HG03108 (cell line): ENCODE data around the gene RPS24.
A peak's percentile ranks its signal among the peaks of the same experiment; 100 is the strongest.

Source experiments
- ATAC-seq: cut with Tn5 transposase; IDR thresholded peaks from one replicate; pipeline ENCODE4 v1.9.1; 2021; ENCODE audit warnings: moderate library complexity; ENCODE audit not compliant: unreplicated experiment

The RPS24 gene

DNA sequence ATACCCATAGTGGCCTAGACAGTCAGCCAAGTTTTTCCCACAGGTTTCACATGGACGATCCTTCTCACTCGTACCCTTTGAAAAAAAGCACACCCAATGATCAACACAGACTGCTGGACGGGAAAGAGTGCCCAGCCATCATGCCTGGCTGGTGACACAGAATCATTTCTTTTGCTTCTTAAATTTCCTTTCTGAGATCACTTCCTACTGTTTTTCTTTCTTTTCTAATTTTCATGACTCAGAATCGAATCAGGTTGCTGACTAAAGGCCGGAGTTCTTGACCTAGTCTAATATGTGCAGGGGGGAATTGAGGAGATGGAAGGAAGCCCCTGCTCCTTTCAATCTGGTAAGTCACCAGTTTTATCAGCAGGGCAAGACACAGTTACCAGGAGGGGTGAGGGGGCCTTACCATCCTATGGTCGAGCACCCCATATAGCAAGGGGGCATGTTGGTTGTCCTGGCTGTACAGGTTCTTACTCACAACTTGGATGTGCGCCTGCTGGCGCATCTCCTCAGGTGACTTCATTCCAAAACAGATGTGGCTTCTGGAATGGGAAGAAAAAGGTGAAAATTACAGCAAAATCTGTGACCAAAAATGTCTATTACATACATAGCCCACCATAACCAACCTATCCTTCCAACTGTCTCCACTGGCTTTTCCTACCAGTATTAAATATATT, 7.8 kb upstream of the RPS24 start:
- ATAC-seq, result no peak

DNA sequence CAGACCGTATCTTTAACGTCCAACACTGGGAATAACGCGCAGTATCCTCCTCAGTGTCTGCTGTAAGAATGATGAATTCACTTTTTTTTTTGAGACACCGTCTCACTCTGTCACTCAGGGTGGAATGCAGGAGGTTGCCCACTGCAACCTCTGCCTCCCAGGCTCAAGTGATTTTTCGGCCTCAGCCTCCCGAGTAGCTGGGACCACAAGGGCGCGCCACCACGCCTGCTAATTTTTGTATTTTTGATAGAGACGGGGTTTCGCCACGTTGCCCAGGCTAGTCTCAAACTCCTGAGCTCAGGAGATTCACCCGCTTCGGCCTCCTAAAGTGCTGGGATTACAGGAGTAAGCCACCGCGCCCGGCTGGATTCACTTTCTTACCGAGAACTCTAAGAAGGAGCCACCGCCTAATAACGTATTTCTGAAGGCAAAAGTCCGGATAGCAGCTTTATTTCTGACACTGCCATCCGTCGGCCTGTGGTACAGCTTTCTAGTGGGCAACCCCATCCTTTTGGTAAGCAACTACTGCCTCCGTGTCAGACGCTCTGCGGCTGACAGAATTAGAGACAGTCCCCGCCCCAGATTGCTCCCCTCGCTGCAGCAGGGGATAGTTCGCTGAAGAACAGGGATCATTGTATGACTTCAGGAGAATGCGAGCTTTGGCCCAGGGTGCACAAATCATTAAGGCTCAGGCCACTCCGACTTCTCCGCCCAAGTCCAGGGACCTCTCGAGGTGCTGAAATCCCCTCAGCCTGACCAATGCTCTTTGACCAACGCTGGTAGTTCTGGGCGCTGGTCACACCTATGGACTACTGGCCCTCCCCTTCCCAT, 5.0 kb upstream of the RPS24 start:
- ATAC-seq, result peak; percentile 4

DNA sequence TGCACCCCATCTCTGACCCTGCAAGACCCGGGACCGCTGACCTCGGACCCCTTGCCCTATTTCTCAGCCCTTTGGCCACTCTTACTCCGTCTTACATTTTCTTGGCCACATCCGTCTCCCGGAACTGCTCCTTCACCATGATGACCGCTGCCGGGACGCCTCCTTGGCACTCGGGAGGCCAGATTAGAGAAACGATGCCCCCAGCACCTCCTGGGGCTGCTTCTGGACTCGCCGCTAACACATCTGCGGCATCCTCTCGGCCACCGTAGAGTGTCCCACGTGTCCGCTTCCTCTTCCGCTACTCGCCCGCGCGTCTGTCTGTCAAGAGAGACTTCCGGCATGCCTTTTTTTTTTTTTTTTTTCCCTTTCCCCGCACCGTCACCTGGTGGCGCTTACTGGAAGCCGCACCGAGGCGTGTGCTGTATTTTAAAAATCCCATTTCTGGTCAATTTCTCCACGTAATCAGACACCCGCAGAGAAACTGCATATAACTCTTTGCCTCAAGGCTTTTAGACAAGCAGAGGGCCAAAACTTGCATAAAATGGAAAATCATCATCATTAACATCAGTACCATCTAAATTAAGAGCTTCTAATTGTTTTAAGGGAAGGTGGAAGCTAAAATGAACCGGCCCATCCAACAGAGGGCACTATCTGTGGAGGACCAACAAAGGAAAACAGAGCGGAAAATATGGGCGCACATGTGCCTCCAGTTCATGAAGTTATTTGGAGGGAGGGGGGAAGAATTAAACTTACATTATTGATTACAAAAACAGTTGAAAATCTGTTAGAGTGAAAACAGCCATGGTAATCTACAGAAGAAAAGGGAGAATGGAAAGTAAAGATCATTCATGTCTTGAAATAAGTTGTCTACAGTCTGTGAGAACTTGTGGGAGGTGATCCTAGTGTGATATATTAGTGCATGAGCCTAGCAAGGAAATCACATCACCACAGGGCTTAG, 4.1 kb upstream of the RPS24 start, which contains the start of gene POLR3A:
TSS of gene POLR3A (minus strand) at position 247 of the 958 bp plus-strand sequence. CDS start at position 139, 108 bp downstream.
- ATAC-seq, result peak; percentile 48

DNA sequence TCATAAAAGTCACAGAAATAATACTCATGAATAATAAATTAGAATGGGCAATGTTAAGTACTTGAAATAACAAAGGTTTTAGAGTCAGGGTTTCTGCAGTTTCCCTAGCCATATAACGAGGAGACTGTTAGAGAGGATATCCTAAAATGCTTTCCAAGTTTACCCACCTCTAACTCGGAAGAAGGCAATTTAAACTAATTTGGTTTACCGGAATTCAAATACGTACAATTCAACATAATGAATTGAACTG, 351 bp upstream of the RPS24 start:
- ATAC-seq, result no peak

DNA sequence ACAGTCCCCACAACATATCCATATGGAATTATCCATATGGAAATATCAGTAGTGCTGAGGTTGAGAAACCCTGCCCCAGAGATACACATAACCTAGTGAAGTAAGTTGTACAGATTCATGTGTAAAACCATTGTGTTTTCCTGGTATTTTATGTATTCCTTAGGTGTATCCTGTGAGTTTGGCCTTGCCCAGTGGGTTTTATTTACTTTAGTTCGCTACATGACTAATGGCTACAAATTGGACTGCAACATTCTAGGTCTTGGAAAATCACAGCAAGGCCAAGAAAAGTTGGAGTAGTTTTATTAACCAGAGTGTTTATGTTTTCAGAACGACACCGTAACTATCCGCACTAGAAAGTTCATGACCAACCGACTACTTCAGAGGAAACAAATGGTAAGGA, 1.4 kb downstream of the RPS24 start:
- no peak for ATAC-seq

DNA sequence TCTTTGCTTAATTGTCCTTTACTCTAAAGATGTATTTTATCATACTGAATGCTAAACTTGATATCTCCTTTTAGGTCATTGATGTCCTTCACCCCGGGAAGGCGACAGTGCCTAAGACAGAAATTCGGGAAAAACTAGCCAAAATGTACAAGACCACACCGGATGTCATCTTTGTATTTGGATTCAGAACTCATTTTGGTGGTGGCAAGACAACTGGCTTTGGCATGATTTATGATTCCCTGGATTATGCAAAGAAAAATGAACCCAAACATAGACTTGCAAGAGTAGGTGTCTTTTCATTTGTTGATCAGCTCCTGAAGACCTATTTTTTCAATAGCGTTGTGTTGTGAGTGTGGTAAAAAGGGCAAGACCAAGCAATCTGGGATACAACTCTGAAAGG, 1.8 kb downstream of the RPS24 start:
- ATAC-seq, result no peak

DNA sequence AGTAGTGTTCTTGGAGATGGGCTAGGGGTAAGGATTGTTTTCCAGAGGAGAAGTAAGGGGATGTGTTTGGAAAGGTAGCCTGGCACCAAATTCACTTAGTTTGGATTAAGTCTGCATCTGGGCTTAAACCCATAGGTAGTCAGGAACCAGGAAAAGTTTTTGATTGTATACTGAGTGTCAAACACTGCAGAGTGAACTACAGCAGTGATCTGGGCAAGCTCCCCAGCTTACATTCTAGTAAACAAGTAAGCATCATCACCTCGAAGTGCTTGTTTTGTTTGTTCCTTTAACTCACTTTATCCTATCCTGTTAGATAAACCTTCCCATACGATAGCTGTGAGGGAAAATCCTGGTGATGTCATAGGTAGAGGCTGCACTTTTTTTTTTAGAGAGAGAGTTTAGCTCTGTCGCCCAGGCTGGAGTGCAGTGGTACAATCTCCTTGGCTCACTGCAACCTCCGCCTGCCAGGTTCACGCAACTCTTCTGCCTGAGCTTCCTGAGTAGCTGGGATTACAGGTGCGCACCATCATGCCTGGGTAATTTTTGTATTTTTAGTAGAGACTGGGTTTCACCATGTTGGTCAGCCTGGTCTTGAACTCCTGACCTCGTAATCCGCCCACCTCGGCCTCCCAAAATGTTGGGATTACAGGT, 2.4 kb downstream of the RPS24 start:
- no peak for ATAC-seq

DNA sequence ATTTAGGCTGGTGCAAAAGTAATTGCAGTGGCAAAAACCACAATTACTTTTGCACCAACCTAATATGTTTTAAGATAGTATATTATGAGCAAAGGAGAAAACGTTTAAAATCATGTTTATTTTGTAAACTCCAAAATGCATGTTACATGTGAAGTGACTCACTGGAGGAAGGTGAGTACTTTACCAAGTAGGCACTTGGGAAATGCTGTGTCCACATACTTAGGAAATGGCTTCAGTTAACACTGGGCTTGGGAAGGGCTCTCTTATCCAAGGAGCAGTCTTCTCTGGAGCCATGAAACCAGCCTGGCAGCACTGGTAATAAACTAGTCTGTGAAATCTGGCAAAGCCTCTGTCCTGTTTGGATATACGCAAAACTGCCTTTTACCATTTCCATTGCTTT, 4.4 kb downstream of the RPS24 start:
- no peak for ATAC-seq

DNA sequence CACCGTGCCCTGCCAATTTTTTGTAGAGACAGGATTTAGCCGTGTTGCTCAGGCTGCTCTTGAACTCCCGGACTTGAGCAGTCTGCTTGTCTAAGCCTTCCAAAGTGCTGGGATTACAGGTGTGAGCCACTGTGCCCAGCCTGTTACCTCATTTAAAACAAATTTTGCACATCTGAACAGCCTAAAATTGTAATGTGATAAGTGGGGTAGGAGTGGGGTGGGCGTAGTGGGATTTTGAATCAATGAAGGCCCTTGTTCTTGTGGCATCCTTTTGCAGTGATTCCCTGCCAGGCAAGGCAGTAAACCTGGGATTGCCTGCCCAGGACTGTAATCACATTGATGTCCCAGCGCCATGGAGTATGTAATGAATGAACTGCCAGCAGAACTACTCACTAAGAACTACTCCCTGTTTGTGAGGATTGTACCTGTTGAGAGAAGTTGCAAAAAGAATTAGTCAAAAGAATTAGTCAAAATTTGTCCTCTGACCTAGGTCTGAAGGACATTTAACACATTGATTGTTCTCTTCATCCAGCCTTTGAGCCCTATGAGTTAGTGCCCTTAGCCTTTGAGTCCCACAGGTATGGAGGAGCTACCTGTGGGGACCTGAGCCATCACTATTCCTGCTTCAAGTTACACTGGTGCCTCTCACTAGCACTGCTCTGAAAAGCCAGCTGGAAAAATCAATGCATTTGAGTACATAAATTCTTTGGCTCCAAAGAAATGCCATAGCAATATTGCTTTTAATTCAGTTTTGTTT, 5.3 kb downstream of the RPS24 start:
- no peak for ATAC-seq

DNA sequence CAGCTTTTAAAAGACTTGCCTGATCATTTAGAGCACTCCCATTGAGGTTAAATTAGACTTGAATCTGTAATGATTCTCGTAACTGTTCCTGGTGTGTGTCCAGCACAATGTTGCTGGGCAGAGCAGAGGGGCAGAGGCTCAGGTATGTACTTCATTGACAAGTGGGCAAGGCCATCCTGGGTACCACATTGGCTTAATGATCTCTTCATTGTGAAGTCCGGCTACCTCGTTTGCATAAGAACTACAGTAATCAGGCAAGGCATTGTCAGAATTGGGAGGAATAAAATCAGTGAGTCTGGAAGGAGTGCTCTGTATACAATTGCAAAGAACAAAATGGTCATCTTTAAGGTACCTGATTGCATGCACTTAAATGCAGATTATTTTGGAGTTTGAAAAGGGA, 6.1 kb downstream of the RPS24 start:
- no peak for ATAC-seq

DNA sequence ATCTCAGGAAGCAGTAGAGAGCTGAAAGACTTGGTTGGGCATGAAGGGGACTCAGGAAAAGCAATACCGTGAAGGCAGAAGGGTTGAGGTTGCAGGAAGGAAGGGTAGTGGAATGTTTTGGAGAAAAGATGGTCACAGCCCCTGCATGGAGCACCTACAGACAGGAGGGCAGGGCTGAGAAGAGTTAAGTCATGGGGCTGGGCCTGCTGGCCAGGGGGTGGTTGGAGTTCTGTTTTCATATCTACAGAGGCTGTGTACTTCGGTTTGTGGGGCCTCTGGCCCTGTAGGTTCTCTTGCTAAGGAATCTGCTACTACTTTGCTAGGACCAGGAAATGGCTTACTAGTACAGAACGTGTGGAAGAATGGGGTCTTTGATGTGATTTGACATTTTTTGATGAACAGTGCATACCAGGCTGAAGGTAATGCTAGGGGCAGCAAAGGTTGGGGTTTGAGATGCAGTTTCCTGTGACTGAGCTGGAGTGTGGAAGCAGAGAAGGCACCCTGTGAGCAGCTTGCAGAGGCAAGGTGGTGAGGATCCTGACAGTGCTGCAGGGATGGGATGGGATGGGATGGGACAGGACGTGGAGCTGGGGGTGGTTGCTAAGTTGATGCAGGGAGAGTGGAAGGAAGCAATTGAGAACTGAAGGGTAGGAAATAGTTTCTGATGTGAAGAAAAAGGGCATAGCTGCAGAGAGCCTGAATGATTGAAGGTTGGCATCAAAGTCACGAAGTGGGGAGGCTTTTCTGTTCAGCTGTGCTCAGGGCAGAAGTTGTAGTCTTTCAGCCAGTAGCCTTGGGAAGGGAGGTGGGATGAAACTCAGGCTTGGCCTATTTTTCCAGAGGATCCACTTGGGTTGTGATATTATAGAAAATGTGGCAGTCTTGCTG, 7.8 kb downstream of the RPS24 start:
- ATAC-seq, result no peak

DNA sequence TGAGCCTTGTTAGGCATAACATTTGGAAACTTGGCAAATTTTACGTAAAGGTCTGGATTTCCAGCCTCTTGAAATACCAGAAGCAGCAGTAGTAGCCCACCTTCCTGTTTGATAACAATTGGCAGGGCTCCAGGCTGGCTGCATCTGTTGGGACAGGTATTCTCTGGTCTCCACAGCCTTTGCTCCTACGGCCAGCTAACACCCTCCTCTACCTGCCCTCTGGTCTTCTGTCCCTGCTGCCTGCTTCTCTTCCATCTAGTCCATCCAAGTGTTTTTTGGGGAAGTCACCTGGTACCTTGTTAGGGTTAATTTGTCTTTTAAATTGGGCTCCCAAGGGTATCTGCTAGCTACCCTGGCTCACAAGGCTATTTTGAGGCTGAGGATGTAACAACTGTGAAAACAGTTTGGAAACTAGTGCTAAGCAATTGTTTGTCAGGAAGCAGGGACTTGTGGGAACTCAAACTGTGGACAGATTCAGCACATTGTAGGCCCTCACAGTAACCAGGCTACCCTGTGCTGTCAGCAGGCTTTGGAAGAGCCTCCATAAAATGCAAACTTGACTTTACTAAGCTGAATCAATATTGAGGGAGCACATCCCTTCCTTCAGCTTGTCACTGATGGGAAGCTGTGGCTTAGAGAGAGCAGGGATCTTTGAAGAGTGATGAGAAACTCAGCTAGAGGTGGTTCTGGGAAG, 8.5 kb downstream of the RPS24 start:
- ATAC-seq, result no peak

DNA sequence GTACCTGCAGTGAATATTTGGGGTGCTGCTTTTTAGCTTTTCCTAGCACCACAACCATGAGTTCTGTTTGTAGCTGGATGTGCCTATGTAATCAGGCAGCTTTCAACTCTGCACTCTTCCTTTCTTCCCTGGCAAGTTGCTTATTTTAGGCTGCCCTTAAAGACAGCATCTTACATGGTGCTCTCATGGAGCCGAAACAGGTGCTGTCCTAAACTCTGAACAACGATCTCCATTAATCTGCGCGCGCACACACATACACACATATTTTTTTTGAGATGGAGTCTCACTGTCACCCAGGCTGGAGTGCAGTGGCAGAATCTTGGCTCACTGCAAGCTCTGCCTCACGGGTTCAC, 9.1 kb downstream of the RPS24 start:
- ATAC-seq, result no peak

DNA sequence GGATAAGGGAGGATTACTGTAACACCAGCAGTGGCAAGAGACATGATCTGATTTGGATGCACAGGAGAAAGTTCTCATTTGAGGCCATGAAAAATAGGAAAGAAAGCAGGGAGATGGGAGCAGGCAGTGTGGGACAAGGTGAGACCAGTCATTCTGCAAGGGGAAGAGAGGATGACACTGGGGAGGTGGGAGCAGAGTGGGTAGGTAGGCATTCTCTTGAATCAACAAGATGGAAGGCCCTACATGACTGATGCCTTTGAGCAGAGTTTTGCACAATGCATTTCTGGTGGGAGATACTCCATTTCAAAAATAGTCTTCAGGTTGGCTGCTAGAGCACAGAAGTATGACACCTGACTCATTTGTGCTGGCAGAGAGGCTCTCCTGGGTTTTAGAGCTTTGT, 10.5 kb downstream of the RPS24 start:
- ATAC-seq, result no peak

DNA sequence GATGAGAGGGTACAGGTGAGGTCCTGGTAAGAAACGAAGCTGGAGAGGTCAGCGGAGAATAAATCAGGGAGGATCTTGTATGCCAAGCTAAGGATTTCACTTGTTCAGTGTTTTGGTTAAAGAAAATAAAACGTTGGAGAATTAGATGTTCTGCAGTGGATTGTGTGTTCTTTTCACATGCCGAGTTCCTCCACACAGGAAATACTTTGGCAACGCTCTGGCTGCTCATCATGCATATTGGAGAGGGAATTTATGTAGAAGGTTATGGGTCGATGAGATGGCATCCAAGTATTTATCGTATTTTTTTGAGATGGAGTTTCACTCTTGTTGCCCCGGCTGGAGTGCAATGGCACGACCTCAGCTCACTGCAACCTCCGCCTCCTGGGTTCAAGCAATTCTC, 11.0 kb downstream of the RPS24 start:
- ATAC-seq, result no peak

DNA sequence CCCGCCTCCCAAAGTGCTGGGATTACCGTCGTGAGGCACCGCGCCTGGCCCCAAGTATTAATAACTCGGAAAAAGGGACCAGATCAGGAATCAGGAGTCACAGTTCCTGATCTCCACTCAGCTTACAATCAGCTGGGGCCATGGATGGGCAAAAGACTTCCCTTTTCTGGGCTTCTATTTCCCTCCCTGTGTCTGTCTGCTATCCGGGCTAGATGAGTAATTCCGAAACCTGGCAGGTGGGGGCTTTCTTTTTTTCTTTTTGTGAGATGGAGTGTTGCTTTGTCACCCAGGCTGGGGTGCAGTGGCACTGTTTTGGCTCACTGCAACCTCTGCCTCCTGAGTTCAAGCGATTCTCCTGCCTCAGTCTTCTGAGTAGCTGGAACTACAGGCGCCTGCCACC, 11.6 kb downstream of the RPS24 start:
- ATAC-seq, result peak; percentile 43

DNA sequence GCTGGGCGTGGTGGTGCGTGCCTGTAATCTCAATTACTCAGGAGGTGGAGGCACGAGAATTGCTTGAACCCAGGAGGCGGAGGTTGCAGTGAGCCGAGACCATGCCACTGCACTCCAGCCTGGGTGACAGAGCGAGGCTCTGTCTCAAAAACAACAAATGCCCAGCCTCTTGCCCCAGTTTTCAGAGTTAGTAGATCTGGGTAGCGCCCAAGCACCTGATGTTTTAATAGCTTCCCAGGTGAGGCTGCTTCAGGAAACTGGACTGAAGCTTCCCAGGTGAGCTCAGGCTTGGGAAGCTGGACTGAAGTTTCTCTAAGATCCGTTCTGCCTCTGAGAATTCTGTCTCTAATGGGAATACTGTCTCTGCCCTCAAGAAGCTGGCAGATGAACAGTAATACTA, 12.2 kb downstream of the RPS24 start:
- ATAC-seq, result no peak

DNA sequence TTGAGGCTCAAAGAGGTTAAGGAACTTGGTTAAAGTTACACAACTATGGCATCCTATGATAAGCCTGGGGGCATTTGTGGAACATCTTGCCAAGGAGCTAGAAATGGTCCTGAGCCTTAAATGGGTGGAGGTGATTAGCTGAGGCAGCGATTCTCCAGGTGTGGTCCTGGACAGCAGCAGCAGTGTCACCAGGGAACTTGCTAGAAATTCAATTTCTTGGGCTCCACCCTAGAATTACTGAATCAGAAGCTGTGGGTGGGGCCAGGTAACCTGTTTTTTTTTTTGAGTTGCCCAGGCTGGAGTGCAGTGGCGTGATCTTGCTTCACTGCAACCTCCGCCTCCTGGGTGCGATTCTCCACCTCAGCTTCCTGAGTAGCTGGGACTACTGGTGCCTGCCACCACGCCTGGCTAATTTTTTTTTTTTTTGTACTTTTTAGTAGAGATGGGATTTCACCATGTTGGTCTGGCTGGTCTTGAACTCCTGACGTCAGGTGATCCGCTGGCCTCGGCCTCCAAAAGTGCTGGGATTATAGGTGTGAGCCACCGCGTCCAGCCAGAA, 13.1 kb downstream of the RPS24 start:
- ATAC-seq, result no peak
